ENCODE data around the gene TNIP3. TPM values are rescaled to one million over a fixed set of nuclear protein-coding genes. Genes with fewer than 3 reads are reported as not detected.

The TNIP3 gene
- total RNA-seq, 1 donor from 2014 or later = not detected

DNA sequence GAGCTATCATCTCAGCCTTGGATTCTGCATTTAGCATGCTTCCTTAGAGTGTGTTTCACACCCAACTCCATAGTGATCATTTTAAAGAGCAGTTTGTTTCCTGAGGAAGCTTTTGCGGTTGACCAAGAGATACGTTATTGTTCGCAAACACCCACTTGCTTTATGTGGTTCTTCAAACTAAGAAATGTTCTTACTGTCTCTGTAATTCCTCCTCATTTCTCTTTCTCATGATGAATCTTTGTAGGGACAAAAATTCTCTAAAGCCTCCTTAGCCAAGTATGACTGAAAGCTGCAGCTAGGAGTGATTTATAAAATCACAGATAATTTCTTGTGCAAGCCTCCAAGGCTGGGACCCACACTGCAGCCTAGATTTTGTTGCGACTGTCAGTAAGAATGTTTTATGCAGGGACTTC lies 10.0 kb downstream of the TNIP3 start:
- no peak for TF ChIP-seq EZH2phosphoT487 (IDR thresholded peaks at IDR 0.05)
- no peak for TF ChIP-seq EZH2 (IDR thresholded peaks at IDR 0.05)
- TF ChIP-seq, protein P1, sequence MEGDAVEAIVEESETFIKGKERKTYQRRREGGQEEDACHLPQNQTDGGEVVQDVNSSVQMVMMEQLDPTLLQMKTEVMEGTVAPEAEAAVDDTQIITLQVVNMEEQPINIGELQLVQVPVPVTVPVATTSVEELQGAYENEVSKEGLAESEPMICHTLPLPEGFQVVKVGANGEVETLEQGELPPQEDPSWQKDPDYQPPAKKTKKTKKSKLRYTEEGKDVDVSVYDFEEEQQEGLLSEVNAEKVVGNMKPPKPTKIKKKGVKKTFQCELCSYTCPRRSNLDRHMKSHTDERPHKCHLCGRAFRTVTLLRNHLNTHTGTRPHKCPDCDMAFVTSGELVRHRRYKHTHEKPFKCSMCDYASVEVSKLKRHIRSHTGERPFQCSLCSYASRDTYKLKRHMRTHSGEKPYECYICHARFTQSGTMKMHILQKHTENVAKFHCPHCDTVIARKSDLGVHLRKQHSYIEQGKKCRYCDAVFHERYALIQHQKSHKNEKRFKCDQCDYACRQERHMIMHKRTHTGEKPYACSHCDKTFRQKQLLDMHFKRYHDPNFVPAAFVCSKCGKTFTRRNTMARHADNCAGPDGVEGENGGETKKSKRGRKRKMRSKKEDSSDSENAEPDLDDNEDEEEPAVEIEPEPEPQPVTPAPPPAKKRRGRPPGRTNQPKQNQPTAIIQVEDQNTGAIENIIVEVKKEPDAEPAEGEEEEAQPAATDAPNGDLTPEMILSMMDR (IDR thresholded peaks at IDR 0.05) = no peak
- no peak overlapping the region for H3K27ac ChIP-seq
- H2AFZ ChIP-seq (replicated peaks) = no peak overlapping the region
- H3K27me3 Mint-ChIP-seq (ENCODE audit: insufficient read depth, low read depth) = no peaks in the 10 kb centered on the region
- H3K36me3 ChIP-seq = no peaks in the 10 kb centered on the region
- no peak overlapping the region for H3K27ac Mint-ChIP-seq
- no peak for DNase-seq (ENCODE audit: low spot score)
- peaks cover 3% of the 10 kb centered on the region for H3K4me1 ChIP-seq
- no peak overlapping the region for H3K4me2 ChIP-seq
- no peaks in the 10 kb centered on the region for H3F3A ChIP-seq (ENCODE audit: low read depth)
- no peaks in the 10 kb centered on the region for H4K20me1 ChIP-seq (ENCODE audit: low read depth)
- no peaks in the 10 kb centered on the region for H3K9me3 Mint-ChIP-seq
- H3K36me3 Mint-ChIP-seq = no peaks in the 10 kb centered on the region
- no peaks in the 10 kb centered on the region for H3K9me3 ChIP-seq (ENCODE audit: low read depth)
- H3K4me1 Mint-ChIP-seq = peaks cover 8% of the 10 kb centered on the region
- H3K9ac ChIP-seq = no peak overlapping the region
- no peaks in the 10 kb centered on the region for H3K79me2 ChIP-seq (ENCODE audit: low read depth)
- no peak overlapping the region for H3K4me3 ChIP-seq
- peaks cover 21% of the 10 kb centered on the region for H3K27me3 ChIP-seq
- no peak overlapping the region for H3K4me3 Mint-ChIP-seq

DNA sequence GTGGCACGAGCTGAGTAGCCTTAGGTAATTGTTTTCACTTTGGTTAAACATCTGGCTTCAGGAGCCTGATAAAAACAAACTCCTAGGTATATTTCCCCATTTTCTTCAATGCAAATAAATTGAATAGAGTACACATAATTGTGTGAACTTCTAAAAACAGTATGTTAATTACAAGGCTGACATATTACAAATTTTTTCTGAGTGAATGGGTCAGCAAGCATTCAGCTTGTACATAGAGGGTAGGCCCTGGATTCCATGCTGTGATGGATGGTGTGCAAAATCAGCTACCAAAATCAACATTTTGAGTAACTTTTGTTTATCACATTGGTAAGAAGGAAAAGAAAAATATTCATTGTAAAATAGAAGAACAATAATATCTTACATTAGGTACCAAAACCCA lies 12.2 kb downstream of the TNIP3 start:
- Histone ChIP-seq H3K27ac (no peak overlapping the region), H3K9me3 (ENCODE audit: low read depth) (no peaks in the 10 kb centered on the region), H2AFZ (replicated peaks) (no peak overlapping the region), H3K36me3 (no peaks in the 10 kb centered on the region), H3K79me2 (ENCODE audit: low read depth) (no peaks in the 10 kb centered on the region), H3K4me1 (no peaks in the 10 kb centered on the region), H3F3A (ENCODE audit: low read depth) (no peaks in the 10 kb centered on the region), H3K4me3 (no peak overlapping the region), H3K4me2 (no peak overlapping the region), H3K9ac (no peak overlapping the region), H4K20me1 (ENCODE audit: low read depth) (no peaks in the 10 kb centered on the region), H3K27me3 (peaks cover 6% of the 10 kb centered on the region)
- Mint-ChIP-seq H3K4me1 (peaks cover 6% of the 10 kb centered on the region), H3K27ac (no peak overlapping the region), H3K4me3 (no peak overlapping the region), H3K9me3 (no peaks in the 10 kb centered on the region), H3K27me3 (ENCODE audit: insufficient read depth, low read depth) (no peaks in the 10 kb centered on the region), H3K36me3 (no peaks in the 10 kb centered on the region)
- TF ChIP-seq, protein P1 (IDR thresholded peaks at IDR 0.05) = no peak
- TF ChIP-seq EZH2phosphoT487 (IDR thresholded peaks at IDR 0.05) (no peak), EZH2 (IDR thresholded peaks at IDR 0.05) (no peak)
- DNase-seq (ENCODE audit: low spot score) = no peak

DNA sequence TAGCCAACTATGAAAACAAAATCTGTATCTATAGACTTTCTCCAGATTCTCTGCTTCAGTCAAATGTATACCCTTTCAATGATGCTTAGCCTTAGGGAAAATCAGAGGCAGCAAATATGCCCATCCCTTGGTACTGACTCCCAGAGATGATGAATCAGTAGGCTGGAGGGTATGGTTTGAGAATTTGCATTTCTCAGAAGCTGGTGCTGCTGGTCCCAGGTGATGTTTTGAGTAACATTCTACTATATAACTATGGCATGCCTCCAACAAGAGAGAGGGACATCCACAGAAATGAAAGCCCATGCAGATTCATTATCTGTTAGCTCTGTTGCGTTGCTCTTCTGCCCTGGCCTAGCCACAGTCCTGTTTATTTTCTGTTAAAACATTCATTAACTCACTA lies 13.6 kb downstream of the TNIP3 start:
- no peak for DNase-seq (ENCODE audit: low spot score)
- H4K20me1 ChIP-seq (ENCODE audit: low read depth) = no peaks in the 10 kb centered on the region
- Mint-ChIP-seq H3K9me3 (no peaks in the 10 kb centered on the region), H3K27ac (no peak overlapping the region), H3K4me1 (peaks cover 5% of the 10 kb centered on the region), H3K4me3 (no peak overlapping the region), H3K27me3 (ENCODE audit: insufficient read depth, low read depth) (no peaks in the 10 kb centered on the region), H3K36me3 (no peaks in the 10 kb centered on the region)
- H3K4me2 ChIP-seq = no peak overlapping the region
- H3K79me2 ChIP-seq (ENCODE audit: low read depth) = no peaks in the 10 kb centered on the region
- no peak overlapping the region for H3K9ac ChIP-seq
- TF ChIP-seq, protein P1 (IDR thresholded peaks at IDR 0.05) = no peak
- TF ChIP-seq EZH2phosphoT487 (IDR thresholded peaks at IDR 0.05) = no peak
- TF ChIP-seq EZH2 (IDR thresholded peaks at IDR 0.05) = no peak
- no peaks in the 10 kb centered on the region for H3K27me3 ChIP-seq
- H3K4me1 ChIP-seq = no peaks in the 10 kb centered on the region
- H3K9me3 ChIP-seq (ENCODE audit: low read depth) = no peaks in the 10 kb centered on the region
- no peaks in the 10 kb centered on the region for H3F3A ChIP-seq (ENCODE audit: low read depth)
- no peaks in the 10 kb centered on the region for H3K36me3 ChIP-seq
- no peak overlapping the region for H3K4me3 ChIP-seq
- H2AFZ ChIP-seq (replicated peaks) = no peak overlapping the region
- no peak overlapping the region for H3K27ac ChIP-seq
